Rectal smooth muscle tissue (tissue), 1 donor: ENCODE measurements around the gene FBXL19.

Experiments
- H3K27ac ChIP-seq: one replicate; pipeline ENCODE4 v1.7.0; 2013; ENCODE audit warnings: low read depth, low read length, inconsistent platforms
- H3K27me3 ChIP-seq: one replicate; pipeline ENCODE4 v1.7.0; 2013; ENCODE audit warnings: low read length; ENCODE audit not compliant: control insufficient read depth, insufficient read depth
- H3K36me3 ChIP-seq: one replicate; pipeline ENCODE4 v1.7.0; 2013; ENCODE audit warnings: low read length; ENCODE audit not compliant: control insufficient read depth, insufficient read depth
- H3K4me1 ChIP-seq: one replicate; pipeline ENCODE4 v1.7.0; 2013; ENCODE audit warnings: low read length; ENCODE audit not compliant: control insufficient read depth, insufficient read depth
- H3K4me3 ChIP-seq: one replicate; pipeline ENCODE4 v1.7.0; 2013; ENCODE audit warnings: low read length
- H3K9ac ChIP-seq: one replicate; pipeline ENCODE4 v1.7.0; 2013; ENCODE audit warnings: low read length

The FBXL19 gene

GRCh38 chr16:30996985-30997724 is 73.8 kb downstream of the FBXL19 start:
- Histone ChIP-seq H3K4me3 (peak overlapping the region; percentile 88), H3K27ac (peak overlapping the region; percentile 87), H3K27me3 (no peaks in the 10 kb centered on the region), H3K36me3 (no peaks in the 10 kb centered on the region), H3K9ac (peak overlapping the region; percentile 65), H3K4me1 (peaks cover 3% of the 10 kb centered on the region)

- peak overlapping the region; percentile 60 for H3K27ac ChIP-seq
- H3K4me3 ChIP-seq, result peak overlapping the region; percentile 61
- no peaks in the 10 kb centered on the region for H3K27me3 ChIP-seq
- H3K36me3 ChIP-seq, result no peaks in the 10 kb centered on the region
- peaks cover 3% of the 10 kb centered on the region for H3K4me1 ChIP-seq
- H3K9ac ChIP-seq, result no peak overlapping the region
These were observed 74.6 kb downstream of the FBXL19 start for GRCh38 chr16:30997725-30998711.
